CD4-positive, alpha-beta T cell treated with Interleukin-12 subunit alpha and Interleukin-12 subunit beta, for 1 hour (primary cell): Measurements from ENCODE around the gene EVL.

Source experiments
- DNase-seq: peaks from one replicate; pipeline ENCODE4 v3.0.0-alpha.2; 2020

EVL gene

DNA sequence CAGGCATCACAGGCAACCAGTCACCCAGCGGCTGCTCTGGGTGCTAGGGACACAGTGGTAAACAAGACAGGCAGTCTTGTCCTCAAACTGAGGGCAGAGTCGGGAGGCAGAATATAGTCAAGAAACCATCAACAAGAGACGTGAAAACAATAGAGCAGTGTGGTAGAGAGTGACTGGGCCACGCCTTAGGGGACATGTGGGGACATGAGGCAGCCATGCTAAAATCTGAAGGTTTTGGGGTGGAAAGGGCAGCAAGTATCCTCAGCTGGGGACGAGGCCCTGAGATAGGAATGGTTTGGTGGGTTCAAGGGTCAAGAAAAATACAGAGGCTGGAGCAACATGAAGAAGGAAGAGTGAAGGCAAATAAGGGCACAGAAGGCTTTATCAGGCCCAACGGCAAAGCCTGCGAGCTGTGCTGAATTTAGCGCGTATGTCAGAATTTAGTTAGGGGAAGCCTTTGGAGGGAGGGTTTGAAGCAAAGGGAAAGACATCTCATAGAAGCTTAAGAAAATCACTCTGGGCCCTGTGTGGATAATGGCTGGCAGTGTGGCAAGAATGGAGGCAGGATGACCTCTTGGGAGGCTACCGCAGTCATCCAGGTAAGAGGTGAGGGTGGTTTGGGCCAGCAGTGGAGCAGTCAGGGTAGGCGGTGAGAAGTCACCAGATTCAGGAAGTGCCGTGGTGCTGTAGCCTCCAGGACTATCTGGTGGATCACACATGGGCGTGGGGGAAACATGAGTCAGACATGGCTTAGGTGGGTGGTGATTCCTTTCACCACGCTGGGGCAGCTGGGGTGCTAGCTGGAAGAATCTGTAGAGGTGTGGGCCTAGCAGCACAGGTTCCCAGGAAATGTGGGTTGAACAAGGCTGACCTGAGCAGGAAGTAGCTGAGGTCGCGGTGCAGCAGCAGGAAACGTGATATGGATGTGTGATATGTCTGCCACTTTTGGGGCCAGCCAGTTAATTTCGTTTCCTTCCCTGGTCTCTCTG lies 3.0 kb downstream of the EVL start:
- peak; percentile 92 for DNase-seq

DNA sequence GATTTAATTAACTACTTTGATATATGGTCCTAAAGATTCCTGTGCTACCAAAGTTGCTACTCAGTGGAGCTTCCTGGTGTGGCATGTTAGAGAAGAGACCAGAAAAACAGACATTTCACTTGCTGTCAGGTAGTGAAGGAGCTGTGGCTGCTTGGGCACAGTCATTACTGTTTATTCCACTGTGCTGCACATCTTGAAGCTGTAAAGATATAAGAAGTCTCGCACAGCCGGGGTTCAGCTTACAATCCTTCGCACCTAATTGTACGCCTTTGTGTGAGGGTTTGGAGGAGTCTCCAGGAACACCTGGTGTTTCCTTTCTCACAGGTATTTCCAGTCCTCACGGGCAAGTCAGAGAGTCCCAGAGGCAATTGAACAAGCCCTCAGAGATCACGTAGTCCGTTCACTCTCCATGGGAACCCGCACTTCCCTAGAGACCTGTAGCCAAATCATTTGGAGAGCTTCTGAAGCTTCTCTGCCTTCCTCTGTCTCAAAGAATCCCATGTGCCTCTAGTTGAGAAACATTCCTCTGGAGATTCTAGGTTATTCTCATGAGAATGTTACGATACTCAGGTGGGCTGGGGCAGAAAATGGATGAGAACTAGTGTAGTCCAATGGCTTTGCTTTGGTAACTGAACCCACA lies 4.1 kb downstream of the EVL start:
- no peak for DNase-seq

DNA sequence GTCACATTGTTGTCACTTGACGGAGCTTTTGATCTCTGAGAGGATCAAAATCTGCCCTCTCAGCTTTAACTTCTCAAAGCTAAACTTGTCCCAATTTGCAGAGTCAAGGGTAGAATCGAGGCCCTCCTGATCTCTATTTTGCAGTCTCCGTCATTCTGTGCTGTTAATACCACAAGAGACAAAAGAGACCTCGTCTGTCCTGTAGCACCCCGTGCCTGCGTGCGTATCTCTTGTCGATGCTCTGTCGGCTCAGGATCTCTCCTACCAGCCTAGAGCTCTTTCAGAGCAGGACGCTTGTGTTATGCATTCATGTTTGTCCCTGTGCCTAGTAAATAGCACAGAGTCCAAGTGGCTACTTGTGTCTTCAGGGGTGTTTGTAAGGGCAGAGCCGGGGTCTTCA lies 5.1 kb downstream of the EVL start:
- DNase-seq: no peak

DNA sequence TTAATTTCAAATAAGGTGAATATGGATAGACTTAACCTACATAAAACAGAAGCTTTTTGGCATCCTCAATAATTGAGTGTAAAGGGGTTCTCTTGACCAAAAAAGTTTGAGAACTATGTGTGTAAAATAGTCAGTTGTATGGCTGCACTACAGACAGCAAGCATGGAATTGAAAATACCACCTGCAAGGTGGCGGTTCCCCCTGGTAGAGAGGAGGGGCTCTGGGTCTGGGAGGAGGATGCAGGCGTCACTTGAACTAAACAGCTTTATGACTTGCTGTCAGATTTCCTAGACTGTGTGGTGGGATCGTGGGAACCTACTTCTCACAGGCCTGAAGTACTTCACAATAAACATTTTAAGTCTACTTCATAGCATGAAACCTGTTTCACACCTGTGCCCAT lies 6.3 kb downstream of the EVL start:
- no peak for DNase-seq

DNA sequence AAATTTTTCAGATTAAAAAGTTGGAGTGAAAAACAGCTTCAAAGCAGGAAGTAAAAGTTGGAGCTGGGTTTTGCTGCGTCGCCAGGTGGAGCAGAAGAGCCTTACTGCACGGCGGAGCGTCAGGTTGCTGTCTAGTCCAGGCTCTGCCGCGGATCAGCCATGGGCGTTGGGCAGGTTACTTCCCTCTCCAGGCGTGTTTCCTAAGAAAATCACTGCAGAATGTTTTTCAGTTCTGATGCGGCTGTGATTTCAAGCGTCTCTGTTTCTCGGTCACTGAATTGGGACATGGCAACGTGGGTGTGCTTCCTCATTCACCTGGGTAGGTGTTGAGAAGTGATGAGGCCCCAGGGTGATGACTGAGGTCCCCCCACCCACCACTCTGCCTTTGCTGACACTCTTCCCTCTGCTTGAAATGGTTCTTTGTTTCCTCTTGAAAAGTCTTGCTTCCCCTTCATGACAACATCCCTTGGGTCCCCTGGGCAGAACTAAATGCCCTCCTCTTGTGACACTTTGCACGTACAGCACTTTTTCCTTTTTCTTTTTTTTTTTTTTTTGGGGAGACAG lies 7.6 kb downstream of the EVL start:
- DNase-seq: peak; percentile 72

DNA sequence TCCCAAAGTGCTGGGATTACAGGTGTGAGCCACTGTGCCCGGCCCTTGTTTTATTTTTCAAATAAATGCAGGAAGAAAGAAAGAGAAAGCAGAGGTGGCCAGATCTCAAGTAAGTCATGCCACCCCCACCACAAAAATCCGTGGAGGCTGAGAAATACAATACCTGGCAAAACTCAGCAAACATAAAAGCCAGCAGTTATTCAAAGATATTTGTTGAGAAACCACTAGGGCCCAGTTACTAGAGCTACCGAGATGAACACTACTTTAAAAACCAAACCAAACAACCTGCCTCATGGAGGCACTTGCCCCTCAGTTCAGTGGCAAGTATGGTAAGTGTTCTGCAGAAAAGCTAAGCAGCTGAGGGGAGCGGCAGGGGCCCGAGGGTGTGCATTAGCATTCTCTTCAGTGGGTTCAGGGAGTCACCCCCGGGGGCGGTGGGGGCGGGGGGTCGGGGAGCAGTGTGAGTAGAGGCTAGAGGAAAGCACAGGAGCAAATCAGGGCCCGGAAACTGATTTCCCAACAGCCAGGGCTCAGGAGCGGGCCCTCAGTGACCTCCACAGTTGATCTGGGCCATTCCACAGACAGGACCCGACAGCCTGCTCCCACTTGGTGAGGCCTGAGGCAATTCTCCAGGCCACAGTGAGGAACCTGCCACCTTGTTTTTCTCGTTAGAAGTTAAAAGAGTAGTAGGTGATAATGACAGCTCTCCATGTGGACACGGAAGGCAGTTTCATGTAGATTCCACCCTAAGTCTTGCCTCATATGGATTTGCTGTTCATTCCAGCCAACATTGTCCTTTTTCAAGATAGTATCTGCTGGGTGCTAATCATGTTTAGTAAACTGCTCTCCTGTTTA lies 8.6 kb downstream of the EVL start:
- no peak for DNase-seq

DNA sequence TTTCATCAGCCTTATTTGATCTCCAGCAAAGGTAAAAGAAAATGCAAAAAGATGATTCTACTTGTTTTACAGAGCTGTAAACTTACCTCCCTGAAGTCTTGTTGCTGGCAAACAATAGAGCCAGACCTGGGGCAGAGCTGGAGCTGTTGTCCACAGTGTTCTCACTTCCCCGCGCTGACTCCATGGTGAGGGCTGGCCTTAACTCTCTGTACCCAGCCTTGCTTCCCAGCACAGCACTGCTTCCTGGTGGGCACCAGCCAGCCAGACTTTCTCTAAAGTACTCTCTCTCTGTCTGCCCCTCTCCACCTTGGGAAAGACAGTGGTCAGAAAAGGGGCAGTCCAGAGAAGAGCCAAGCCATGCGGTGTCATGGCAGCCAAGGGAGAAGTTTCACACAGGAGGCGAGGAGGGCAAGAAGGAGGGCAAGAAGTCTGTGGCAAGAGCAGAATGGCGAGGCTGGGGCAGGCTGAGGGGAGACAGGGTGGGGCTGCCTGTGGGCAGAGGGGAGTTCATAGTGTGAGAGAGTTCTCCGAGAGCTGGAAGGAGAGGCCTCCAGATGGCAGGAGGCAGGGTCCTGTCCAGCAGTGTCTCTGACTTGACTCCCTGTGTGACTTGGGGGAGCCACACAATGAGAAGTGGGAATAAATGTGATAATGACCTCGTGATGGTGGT lies 9.3 kb downstream of the EVL start:
- no peak for DNase-seq

DNA sequence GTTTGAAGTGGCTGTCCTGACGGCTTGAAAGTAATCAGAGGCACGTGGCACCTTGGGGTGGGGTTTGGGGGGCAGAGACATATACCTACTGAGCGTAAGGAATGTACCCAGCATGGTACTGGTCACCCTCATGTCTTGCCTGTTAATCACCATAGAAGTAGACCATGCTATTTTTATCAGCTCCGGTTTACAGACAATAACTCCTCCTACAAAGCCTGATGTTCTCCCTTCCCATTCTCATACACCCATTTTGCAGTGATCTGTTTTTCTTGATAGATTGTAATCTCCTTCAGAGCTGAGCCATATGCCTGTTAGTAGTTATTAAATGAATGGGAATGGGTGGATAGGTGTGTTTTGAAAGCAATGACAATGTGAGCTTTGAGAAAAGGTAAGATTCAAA lies 10.5 kb downstream of the EVL start:
- DNase-seq: no peak

DNA sequence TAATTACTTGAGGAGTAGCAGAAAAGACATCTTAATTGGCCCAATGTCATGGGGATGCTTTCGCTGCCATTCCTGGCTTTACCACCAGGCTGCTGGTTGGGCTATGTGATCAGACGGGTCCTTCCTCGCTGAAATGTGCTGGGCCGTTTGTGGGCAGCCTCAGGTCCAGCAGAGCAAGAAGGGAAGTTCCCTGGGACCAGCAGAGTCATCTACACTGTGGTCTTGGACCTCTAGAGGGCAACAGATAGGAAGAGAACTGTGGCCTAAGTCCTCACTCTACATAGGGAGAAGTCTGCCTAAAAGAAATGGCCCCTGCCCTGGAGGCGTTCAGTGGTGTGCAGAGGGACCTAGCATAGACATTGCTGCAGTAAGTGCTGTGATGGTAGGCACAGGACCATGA lies 10.9 kb downstream of the EVL start:
- peak; percentile 61 for DNase-seq

DNA sequence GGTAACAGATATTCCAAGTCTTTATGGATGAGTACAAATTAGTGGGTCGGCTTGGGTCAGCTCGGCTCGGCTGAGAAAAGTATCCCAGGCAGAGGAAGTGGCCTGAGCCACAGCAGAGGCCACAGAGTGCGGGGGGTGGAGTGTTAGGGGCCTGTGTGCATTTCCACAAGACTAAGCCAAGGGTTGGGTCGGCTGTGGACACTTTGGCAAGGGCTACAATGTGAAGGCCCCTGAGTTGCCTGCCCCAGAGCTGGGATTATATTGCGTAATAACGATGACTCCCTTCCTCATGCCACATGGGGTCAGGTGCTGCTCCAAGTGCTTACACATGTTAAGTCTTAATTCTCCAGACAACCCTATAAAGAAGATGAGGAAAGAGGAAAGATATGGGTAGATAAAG lies 11.4 kb downstream of the EVL start:
- no peak for DNase-seq

DNA sequence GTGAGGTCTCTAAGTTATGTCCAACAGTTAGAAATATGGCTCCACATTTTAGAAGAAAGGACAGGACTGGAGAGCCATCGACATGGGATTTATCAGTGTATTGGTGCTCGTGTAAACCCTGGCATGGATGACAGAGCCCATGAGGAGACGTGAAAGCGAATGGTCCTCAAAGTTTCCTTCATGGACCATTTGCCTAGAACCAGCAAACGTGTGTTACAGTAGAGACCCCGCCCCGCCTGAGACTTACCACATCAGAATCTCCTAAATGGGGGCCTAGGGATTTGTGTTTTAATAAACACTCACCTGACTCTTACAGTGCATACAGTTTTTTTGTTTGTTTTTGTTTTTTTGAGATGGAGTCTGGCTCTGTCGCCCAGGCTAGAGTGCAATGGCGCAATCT lies 12.2 kb downstream of the EVL start:
- DNase-seq: no peak

DNA sequence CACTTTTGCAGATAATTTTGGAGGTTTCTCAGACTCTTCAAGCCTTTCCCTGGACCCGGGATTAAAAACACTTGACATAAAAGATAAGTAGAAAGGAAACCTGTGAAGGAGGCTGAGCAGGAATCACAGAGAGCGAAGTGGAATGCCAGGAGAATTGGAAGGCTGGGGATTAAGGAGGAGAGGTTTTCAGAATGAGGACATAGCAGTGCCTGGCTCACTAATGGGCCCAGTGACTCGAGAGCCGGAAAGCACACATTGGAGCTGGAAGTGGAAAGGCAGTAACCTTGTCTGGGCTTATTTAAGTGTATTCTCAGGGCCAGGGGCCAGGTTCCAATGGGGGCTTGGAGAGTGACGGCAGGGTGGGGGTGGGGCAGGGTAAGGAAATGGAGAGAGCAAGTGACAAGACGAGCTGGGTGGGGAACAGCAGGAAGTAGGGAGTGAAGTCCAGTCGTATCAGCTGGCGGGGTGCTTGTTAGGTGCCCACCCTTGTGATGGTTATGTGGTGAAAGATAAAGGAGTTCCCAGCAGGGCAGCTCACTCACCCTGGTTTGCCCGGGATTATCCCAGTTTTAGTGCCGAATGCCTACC lies 13.1 kb downstream of the EVL start:
- DNase-seq: no peak

DNA sequence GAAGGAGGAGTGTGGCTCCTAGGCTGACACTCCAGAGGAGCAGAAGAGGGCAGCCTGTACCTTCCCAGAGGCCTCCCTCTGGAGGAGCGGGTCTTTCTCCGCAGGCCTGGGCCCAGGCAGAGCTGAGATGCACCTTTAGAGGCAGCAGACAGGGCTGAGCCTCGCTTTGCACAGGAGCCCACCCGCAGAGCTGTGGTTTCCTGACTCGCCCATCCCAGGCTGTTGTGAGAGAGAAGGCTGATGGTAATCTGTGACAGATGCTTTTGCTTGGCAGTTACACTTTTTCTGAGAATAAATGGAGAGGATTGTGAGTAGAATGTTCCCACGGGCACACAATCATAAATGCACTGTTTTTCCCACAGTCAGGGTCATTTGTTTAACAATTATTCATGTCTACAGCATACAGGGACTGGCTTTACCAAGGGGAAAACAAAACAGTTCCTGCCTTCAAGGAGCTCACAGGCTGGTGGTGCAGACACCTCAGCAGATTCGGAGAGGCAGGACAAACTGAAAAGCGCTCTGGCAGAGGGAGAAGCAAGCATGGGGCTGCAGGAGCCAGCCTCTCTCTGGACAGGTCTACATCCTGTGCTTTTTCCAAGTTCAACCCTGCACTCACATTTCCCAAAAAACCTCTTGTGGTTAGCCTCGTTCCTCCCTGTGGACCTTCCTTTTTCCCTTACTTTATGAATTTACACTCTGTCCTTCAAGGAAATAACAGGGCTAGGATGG lies 13.9 kb downstream of the EVL start:
- DNase-seq: peak; percentile 87

DNA sequence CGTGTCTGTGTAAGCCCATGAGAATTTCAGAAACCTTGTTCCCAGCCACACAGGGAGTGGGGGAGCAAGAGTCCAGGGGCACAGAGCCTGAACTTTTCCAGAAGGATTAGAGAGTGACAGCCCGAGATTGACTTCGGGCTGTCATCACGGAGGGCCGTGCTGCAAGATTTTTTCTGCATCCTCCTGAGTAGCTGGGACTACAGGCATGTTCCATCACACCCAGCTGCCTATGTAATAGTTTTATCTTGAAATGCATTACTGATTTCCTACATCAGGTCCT lies 14.4 kb downstream of the EVL start:
- DNase-seq: no peak

DNA sequence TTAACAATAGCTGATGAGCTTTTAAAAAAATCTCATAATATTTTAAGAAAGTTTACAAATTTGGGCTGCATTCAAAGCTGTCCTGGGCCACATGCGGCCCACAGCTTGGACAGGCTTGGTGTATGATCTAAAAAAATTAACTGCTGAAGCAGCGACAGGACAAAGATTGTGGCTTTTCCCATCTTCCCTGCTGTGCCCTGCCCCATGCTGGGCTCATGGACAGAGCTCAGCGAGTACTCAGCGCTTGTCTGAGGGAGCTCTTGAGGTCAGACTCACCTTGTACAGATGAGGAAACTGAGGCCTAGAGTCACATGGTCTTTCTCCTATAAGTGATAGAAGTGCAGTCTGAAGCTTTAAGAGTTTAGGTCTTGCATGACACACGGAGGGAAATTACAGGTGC lies 15.0 kb downstream of the EVL start:
- no peak for DNase-seq

DNA sequence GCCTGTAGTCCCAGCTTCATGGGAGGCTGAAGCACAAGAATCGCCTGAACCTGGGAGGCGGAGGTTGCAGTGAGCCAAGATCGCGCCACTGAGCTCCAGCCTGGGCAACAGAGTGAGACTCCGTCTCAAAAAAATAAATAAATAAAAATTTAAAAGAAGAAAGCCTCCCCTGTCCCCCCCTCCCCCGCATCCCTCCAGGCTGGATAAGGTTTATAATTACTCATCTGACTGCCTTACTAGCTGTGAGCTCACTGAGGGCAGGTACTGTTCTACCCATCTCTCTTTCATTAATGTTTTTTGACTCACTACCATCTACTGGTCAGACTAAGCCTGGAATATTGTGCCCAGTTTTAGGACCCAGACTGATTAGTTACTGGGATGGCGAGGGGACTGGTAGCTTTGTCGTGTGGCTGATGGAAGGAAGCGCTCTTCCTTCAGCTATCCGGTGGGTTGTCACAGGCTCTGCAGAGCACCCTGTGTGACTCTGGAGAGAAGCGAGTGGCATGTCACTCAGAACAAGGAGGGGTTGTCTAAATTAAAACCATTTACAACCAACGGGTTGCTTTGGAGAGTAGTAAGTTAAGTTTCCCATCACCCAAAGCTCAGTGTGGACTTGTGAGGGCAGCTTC lies 16.9 kb downstream of the EVL start:
- no peak for DNase-seq

DNA sequence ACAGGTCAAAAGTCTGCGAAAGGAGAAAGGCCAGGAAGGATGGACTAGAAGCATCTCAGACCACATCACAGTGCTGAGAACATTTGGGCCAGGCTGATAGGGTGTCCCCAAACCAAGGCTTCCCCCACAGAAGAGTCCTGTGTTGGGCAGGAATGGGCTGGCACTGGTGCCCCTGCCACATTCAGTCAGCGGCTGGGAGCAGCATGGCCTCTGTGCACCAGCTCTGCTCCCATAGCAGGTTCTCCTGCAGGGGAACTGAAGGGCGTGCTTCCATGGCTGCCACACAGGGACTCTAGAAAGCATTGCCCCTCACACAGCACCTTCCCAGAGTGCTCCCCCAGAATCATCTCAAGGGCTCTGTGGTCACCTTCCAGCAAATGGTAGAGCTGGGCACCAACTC lies 17.5 kb downstream of the EVL start:
- DNase-seq: no peak

DNA sequence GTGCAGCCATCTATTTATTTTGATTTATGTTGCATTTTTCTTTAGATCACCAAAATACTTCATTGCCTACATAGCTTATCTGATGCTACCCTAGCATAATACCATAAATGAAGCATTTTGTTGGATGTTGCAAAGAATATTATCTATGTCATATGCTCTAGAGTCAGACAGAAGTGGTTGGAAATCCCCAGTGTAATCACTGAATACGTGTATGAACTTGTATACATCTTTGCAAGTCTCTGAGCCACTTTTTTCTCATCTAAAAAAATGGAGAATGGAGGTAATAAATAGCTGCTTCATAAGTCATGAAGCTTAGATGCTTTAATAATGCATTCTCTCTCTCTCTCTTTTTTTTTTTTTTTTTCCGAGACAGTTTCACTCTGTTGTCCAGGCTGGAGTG lies 18.5 kb downstream of the EVL start:
- no peak for DNase-seq

DNA sequence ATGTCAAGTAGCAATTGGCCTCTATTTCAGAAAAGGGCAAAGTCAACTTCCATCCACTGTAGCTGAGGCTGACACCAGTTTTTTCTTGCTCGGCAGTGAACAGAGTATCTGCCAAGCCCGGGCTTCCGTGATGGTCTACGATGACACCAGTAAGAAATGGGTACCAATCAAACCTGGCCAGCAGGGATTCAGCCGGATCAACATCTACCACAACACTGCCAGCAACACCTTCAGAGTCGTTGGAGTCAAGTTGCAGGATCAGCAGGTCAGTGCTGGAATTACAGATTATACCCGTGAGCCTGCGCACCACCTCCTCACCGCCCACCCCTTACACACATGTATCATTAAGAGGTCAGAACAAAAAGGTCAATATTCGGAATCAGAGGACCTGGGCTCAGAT lies 19.4 kb downstream of the EVL start:
- no peak for DNase-seq

DNA sequence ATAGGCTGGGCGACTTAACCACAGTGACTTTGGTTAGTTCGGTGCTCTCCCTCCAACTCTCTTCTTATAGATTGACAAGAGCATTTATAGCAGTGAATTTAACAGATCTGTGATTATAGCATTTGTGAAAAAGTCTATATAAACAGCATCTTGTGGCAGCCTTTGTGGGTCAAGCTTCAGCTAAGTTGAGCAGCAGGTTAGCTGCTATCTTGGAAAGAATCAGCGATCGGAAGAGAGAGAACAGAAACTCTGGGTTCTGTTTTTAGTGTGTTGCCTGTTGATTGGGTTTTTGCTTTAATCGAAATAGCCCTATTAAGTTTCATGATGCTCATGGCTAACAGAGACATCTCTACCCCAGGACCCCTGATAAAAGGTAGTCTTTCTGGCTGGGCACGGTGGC lies 20.2 kb downstream of the EVL start:
- DNase-seq: no peak

DNA sequence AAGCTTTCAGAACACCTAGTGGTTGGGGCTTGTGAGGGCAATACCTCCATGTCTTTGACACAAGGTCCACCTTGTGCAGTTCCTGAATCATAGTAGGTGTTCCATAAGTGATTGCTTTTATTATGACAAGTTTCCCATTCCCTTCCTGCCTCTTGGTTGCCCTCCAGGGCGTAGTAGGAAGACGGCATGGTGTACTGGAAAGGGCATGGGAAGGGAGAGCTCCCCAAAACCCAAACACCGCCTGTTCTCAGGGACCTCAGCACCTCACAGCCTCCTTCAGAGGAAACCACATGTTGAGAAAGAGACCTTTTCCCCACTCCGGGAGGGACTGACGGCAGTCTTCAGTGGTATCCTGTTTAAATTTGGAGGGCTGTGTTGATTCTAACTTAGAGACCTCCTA lies 21.1 kb downstream of the EVL start:
- no peak for DNase-seq
